ENCODE results near the gene SFXN4.

GRCh38 chr10:119190954-119191785, 25.7 kb upstream of the SFXN4 start:
- TF ChIP-seq CTCF (conservative IDR thresholded peaks at IDR 0.05) (no peak), ZFX (IDR thresholded peaks at IDR 0.05) (no peak)

Data from C4-2B (cell line).